Measurements from ENCODE around the gene GRID2. TPM values are rescaled to one million over a fixed set of nuclear protein-coding genes. Genes with fewer than 3 reads are reported as not detected.

Gene GRID2
- total and polyA plus RNA-seq, 2 of the 13 experiments (the other 11 are each of a cell fraction or from before 2014, with no cell fraction given), result not detected

GRCh38 chr4:93660036-93660435, 1356.3 kb downstream of the GRID2 start:
- H3K79me2 ChIP-seq (ENCODE audit: insufficient read depth, low read length), result no peaks in the 10 kb centered on the region
- ChIA-PET POLR2A (no interaction called here), CTCF (ENCODE audit: low intra/inter-chr PET ratio, low total read pairs) (no interaction called here)
- intact Hi-C loops (cut with micrococcal nuclease; ENCODE audit: unreplicated experiment) (no loop called here), in situ Hi-C loops (cut with HindIII; ENCODE audit: extremely low pct_ligation_motif_present, low pct_unique_long_range_greater_than_20kb) (no loop called here)
- WGBS (ENCODE audit: low lambda C conversion rate), result 35% methylated on average over 3 of the region's 3 CpGs
- no peaks in the 10 kb centered on the region for H3K27me3 ChIP-seq (ENCODE audit: control insufficient read depth in 1 of 2, insufficient read depth in 2 of 2, low read length in 2 of 2)
- H2AFZ ChIP-seq (ENCODE audit: low read length), result no peak overlapping the region
- no peaks in the 10 kb centered on the region for H3K4me1 ChIP-seq (ENCODE audit: insufficient read depth, low read length)
- H3K9me3 ChIP-seq (ENCODE audit: low read length), result no peaks in the 10 kb centered on the region
- ATAC-seq, result no peak
- no peak for DNase-seq (ENCODE audit: low spot score)
- H4K20me1 ChIP-seq (ENCODE audit: insufficient read depth, low read length), result no peaks in the 10 kb centered on the region
- BruUV-seq (replicated peaks), result no TSS peak
- no peaks in the 10 kb centered on the region for H3K36me3 ChIP-seq (replicated peaks in 1 of 2; ENCODE audit: control insufficient read depth in 1 of 2, insufficient read depth in 2 of 2, low read length in 2 of 2)
- TF ChIP-seq ZIK1 (CRISPR knock-in tag; IDR thresholded peaks at IDR 0.05; ENCODE audit: borderline replicate concordance, low read depth) (no peak), ZUFSP (CRISPR knock-in tag; IDR thresholded peaks at IDR 0.05; ENCODE audit: borderline replicate concordance) (no peak), ZNF576 (CRISPR knock-in tag; IDR thresholded peaks at IDR 0.05) (no peak)
- no peak overlapping the region for H3K27ac ChIP-seq (ENCODE audit: extremely low read length, insufficient read depth, low read length)
- no peak overlapping the region for H3K4me2 ChIP-seq (ENCODE audit: low read depth, low read length)
- no peak overlapping the region for H3K4me3 ChIP-seq (replicated peaks in 1 of 3; ENCODE audit: insufficient read depth in 1 of 3, low read depth in 2 of 3, low read length in 3 of 3)
- FAIRE-seq, result no peak
- no peak overlapping the region for H3K9ac ChIP-seq (ENCODE audit: insufficient read depth, low read depth, low read length)

- no peaks in the 10 kb centered on the region for H3K36me3 ChIP-seq (replicated peaks in 1 of 2; ENCODE audit: control insufficient read depth in 1 of 2, insufficient read depth in 2 of 2, low read length in 2 of 2)
- DNase-seq (ENCODE audit: low spot score) (no peak), ATAC-seq (no peak), FAIRE-seq (no peak)
- H3K4me3 ChIP-seq (replicated peaks in 1 of 3; ENCODE audit: insufficient read depth in 1 of 3, low read depth in 2 of 3, low read length in 3 of 3), result no peak overlapping the region
- no peak overlapping the region for H3K27ac ChIP-seq (ENCODE audit: extremely low read length, insufficient read depth, low read length)
- no peaks in the 10 kb centered on the region for H3K79me2 ChIP-seq (ENCODE audit: insufficient read depth, low read length)
- intact Hi-C loops (cut with micrococcal nuclease; ENCODE audit: unreplicated experiment) (no loop called here), in situ Hi-C loops (cut with HindIII; ENCODE audit: extremely low pct_ligation_motif_present, low pct_unique_long_range_greater_than_20kb) (no loop called here)
- no peak overlapping the region for H2AFZ ChIP-seq (ENCODE audit: low read length)
- H3K27me3 ChIP-seq (ENCODE audit: control insufficient read depth in 1 of 2, insufficient read depth in 2 of 2, low read length in 2 of 2), result no peaks in the 10 kb centered on the region
- WGBS (ENCODE audit: low lambda C conversion rate), result 0% methylated on average over 2 of the region's 2 CpGs
- no peaks in the 10 kb centered on the region for H3K4me1 ChIP-seq (ENCODE audit: insufficient read depth, low read length)
- CTCF ChIA-PET (ENCODE audit: low intra/inter-chr PET ratio, low total read pairs), result no interaction called here
- POLR2A ChIA-PET, result no interaction called here
- H4K20me1 ChIP-seq (ENCODE audit: insufficient read depth, low read length), result no peaks in the 10 kb centered on the region
- H3K9me3 ChIP-seq (ENCODE audit: low read length), result no peaks in the 10 kb centered on the region
- no peak overlapping the region for H3K4me2 ChIP-seq (ENCODE audit: low read depth, low read length)
- no peak overlapping the region for H3K9ac ChIP-seq (ENCODE audit: insufficient read depth, low read depth, low read length)
- no TSS peak for BruUV-seq (replicated peaks)
- no peak for TF ChIP-seq ZNF451 (CRISPR knock-in tag; IDR thresholded peaks at IDR 0.05)
- no peak for TF ChIP-seq TFDP1 (CRISPR knock-in tag; IDR thresholded peaks at IDR 0.05; ENCODE audit: borderline replicate concordance)
- no peak for TF ChIP-seq DMTF1 (CRISPR knock-in tag; IDR thresholded peaks at IDR 0.05)
- no peak for TF ChIP-seq ZNF432 (CRISPR knock-in tag; IDR thresholded peaks at IDR 0.05; ENCODE audit: borderline replicate concordance)
- no peak for TF ChIP-seq ZBTB8A (CRISPR knock-in tag; IDR thresholded peaks at IDR 0.05; ENCODE audit: borderline replicate concordance, low read depth)
- TF ChIP-seq CBFB (CRISPR knock-in tag; IDR thresholded peaks at IDR 0.05), result no peak
- no peak for TF ChIP-seq AHR (CRISPR knock-in tag; IDR thresholded peaks at IDR 0.05)
- no peak for TF ChIP-seq CREBL2 (CRISPR knock-in tag; IDR thresholded peaks at IDR 0.05; ENCODE audit: borderline replicate concordance)
- no peak for TF ChIP-seq RFXANK (CRISPR knock-in tag; IDR thresholded peaks at IDR 0.05)
These were observed 1366.7 kb downstream of the GRID2 start for GRCh38 chr4:93670434-93670833.

Measured in HepG2 (cell line).